ENCODE data around the gene CTDNEP1.

DNA sequence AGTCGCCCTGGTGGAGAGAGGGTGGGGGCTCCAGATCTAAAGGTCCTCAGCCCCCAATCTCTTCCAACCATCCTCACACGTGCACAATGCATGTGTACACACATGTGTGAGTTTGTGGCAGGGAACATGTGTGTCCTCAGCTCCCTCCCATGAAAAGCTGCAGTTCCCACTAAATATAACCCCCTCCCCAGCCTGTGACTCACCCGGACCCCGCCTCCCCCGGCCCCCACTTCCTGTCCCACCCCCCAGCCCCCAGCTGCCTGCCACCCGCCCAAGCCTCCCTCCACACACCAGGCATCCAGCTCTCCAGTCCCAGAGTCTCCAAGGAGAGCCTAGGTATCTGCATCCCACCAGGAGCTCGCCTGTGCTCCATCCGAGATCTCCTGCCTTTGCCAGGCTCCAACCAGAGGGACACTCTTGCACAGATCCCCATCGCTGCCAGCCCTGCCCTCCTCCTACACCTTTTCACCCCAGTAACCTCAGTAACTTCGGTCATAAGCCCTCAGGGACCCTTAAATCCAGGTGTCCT, 35.8 kb downstream of the CTDNEP1 start:
- no peak for TF ChIP-seq POLR2A (IDR thresholded peaks at IDR 0.05)
- TF ChIP-seq, protein P1, sequence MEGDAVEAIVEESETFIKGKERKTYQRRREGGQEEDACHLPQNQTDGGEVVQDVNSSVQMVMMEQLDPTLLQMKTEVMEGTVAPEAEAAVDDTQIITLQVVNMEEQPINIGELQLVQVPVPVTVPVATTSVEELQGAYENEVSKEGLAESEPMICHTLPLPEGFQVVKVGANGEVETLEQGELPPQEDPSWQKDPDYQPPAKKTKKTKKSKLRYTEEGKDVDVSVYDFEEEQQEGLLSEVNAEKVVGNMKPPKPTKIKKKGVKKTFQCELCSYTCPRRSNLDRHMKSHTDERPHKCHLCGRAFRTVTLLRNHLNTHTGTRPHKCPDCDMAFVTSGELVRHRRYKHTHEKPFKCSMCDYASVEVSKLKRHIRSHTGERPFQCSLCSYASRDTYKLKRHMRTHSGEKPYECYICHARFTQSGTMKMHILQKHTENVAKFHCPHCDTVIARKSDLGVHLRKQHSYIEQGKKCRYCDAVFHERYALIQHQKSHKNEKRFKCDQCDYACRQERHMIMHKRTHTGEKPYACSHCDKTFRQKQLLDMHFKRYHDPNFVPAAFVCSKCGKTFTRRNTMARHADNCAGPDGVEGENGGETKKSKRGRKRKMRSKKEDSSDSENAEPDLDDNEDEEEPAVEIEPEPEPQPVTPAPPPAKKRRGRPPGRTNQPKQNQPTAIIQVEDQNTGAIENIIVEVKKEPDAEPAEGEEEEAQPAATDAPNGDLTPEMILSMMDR (IDR thresholded peaks at IDR 0.05) = no peak
